ENCODE results near the gene PCDHGB7. TPM values are rescaled to one million over a fixed set of nuclear protein-coding genes. Genes with fewer than 3 reads are reported as not detected.
A peak's percentile ranks its signal among the peaks of the same experiment; 100 is the strongest.

PCDHGB7 gene
- polyA plus RNA-seq, 1 donor (not counting 4 experiments of a cell fraction or from before 2014, with no cell fraction given), result 0.69 TPM

GRCh38 chr5:141419074-141419880, 1.8 kb downstream of the PCDHGB7 start:
- Histone ChIP-seq H3K4me2 (ENCODE audit: control insufficient read depth, extremely low read depth, insufficient read depth, low read depth, low read length) (no peak overlapping the region), H3K27ac (ENCODE audit: control insufficient read depth, insufficient read depth, low read length) (no peak overlapping the region), H3K4me1 (ENCODE audit: control insufficient read depth, extremely low read depth, insufficient read depth, low read length) (no peaks in the 10 kb centered on the region), H3K9me1 (ENCODE audit: control insufficient read depth, extremely low read depth, insufficient read depth, low read length) (no peaks in the 10 kb centered on the region), H3K4me3 (ENCODE audit: control insufficient read depth in 2 of 3, extremely low read depth in 1 of 3, insufficient read depth in 2 of 3, low read depth in 1 of 3, low read length in 3 of 3) (no peak overlapping the region), H3K9me3 (ENCODE audit: control insufficient read depth, low read depth, low read length) (peaks cover 28% of the 10 kb centered on the region), H3K36me3 (ENCODE audit: control insufficient read depth in 2 of 2, extremely low read depth in 1 of 2, insufficient read depth in 2 of 2, low read length in 2 of 2) (no peaks in the 10 kb centered on the region), H3K27me3 (ENCODE audit: control insufficient read depth, extremely low read depth, insufficient read depth, low read length) (peaks cover 33% of the 10 kb centered on the region), H3K9ac (ENCODE audit: control insufficient read depth, extremely low read depth, insufficient read depth, low read length) (no peak overlapping the region), H3K79me2 (ENCODE audit: control insufficient read depth, insufficient read depth, low read length) (no peaks in the 10 kb centered on the region), H2AFZ (ENCODE audit: control insufficient read depth, low read length) (no peak overlapping the region), H4K20me1 (ENCODE audit: control insufficient read depth, extremely low read depth, insufficient read depth, low read length) (no peaks in the 10 kb centered on the region)
- dilution Hi-C loops (cut with MboI; ENCODE audit: extremely low pct_ligation_motif_present, low sequenced_read_pairs), result no loop called here
- TF ChIP-seq CTCF (optimal IDR thresholded peaks at IDR 0.05 in 1 of 3, IDR thresholded peaks at IDR 0.05 in 1 of 3, conservative IDR thresholded peaks at IDR 0.05 in 1 of 3; ENCODE audit: extremely low read depth in 1 of 3, insufficient read depth in 2 of 3, low read length in 3 of 3) (no peak), EZH2 (IDR thresholded peaks at IDR 0.05; ENCODE audit: low read length) (no peak)
- no peak for DNase-seq (ENCODE audit: low read depth, low spot score)
- no peak for FAIRE-seq

- H3K4me1 ChIP-seq (ENCODE audit: control insufficient read depth, extremely low read depth, insufficient read depth, low read length), result no peaks in the 10 kb centered on the region
- DNase-seq (ENCODE audit: low read depth, low spot score) (no peak), FAIRE-seq (peak; percentile 53)
- no peaks in the 10 kb centered on the region for H4K20me1 ChIP-seq (ENCODE audit: control insufficient read depth, extremely low read depth, insufficient read depth, low read length)
- H3K9me1 ChIP-seq (ENCODE audit: control insufficient read depth, extremely low read depth, insufficient read depth, low read length), result no peaks in the 10 kb centered on the region
- peak within 1 kb of the TSS; percentile 69 for H3K4me2 ChIP-seq (ENCODE audit: control insufficient read depth, extremely low read depth, insufficient read depth, low read depth, low read length)
- no peak for TF ChIP-seq EZH2 (IDR thresholded peaks at IDR 0.05; ENCODE audit: low read length)
- TF ChIP-seq CTCF (optimal IDR thresholded peaks at IDR 0.05 in 1 of 3, IDR thresholded peaks at IDR 0.05 in 1 of 3, conservative IDR thresholded peaks at IDR 0.05 in 1 of 3; ENCODE audit: extremely low read depth in 1 of 3, insufficient read depth in 2 of 3, low read length in 3 of 3), result peak; percentile 52 to 70 (median 64)
- H3K9me3 ChIP-seq (ENCODE audit: control insufficient read depth, low read depth, low read length), result peaks cover 25% of the 10 kb centered on the region
- peak within 1 kb of the TSS; percentile 65 for H2AFZ ChIP-seq (ENCODE audit: control insufficient read depth, low read length)
- peaks cover 34% of the 10 kb centered on the region for H3K27me3 ChIP-seq (ENCODE audit: control insufficient read depth, extremely low read depth, insufficient read depth, low read length)
- dilution Hi-C loops (cut with MboI; ENCODE audit: extremely low pct_ligation_motif_present, low sequenced_read_pairs), result no loop called here
- H3K4me3 ChIP-seq (ENCODE audit: control insufficient read depth in 2 of 3, extremely low read depth in 1 of 3, insufficient read depth in 2 of 3, low read depth in 1 of 3, low read length in 3 of 3), result peak within 1 kb of the TSS; percentile 37 to 68 (median 60)
- H3K9ac ChIP-seq (ENCODE audit: control insufficient read depth, extremely low read depth, insufficient read depth, low read length), result peak within 1 kb of the TSS; percentile 42
- H3K27ac ChIP-seq (ENCODE audit: control insufficient read depth, insufficient read depth, low read length), result no peak within 1 kb of the TSS
- no peaks in the 10 kb centered on the region for H3K79me2 ChIP-seq (ENCODE audit: control insufficient read depth, insufficient read depth, low read length)
- no peaks in the 10 kb centered on the region for H3K36me3 ChIP-seq (ENCODE audit: control insufficient read depth in 2 of 2, extremely low read depth in 1 of 2, insufficient read depth in 2 of 2, low read length in 2 of 2)
Measured at GRCh38 chr5:141420855-141421488, 3.5 kb downstream of the PCDHGB7 start, which contains the start of gene PCDHGA11. Gene PCDHGA11 (plus strand): TSS chr5:141421051. CDS start chr5:141421228, 177 bp downstream.
